HepG2 (cell line): ENCODE data around the gene HMCN1. TPM values are rescaled to one million over a fixed set of nuclear protein-coding genes. Genes with fewer than 3 reads are reported as not detected.

Experiments used
- CBX5 ChIP-seq: sonication (generic); formaldehyde crosslinking; IDR thresholded peaks from 2 replicates; pipeline ENCODE4 v1.4.0; 2020; ENCODE audit warnings: missing genetic modification reagents, borderline replicate concordance
- ELF1 ChIP-seq: sonication (generic); formaldehyde crosslinking; IDR thresholded peaks from 2 replicates; pipeline ENCODE4 v1.4.0; 2020; ENCODE audit warnings: missing genetic modification reagents
- HDAC2 ChIP-seq: sonication (generic); formaldehyde crosslinking; IDR thresholded peaks from 2 replicates; pipeline ENCODE4 v1.4.0; 2020; ENCODE audit warnings: missing genetic modification reagents
- MIER2 ChIP-seq: IDR thresholded peaks from 2 replicates; pipeline ENCODE4 v1.6.1; 2016; ENCODE audit warnings: missing biosample characterization, missing genetic modification reagents
- NR2F1 ChIP-seq, 2 experiments: fragments of 450-650 bp in 1 of 2; formaldehyde crosslinking in 1 of 2; IDR thresholded peaks; 2 replicates each; pipeline versions ENCODE4 v1.5.0 to v1.6.1; 2016 to 2020; ENCODE audit warnings: mild to moderate bottlenecking in 1 of 2, missing compliant biosample characterization in 1 of 2, missing genetic modification reagents in 1 of 2, moderate library complexity in 1 of 2
- SALL1 ChIP-seq: sonication (generic); formaldehyde crosslinking; IDR thresholded peaks from 2 replicates; pipeline ENCODE4 v1.8.0; 2022; ENCODE audit warnings: mild to moderate bottlenecking, missing genetic modification reagents
- SP5 ChIP-seq: IDR thresholded peaks from 2 replicates; pipeline ENCODE4 v1.6.1; 2016; ENCODE audit warnings: low read depth, borderline replicate concordance
- ZNF264 ChIP-seq: sonication (generic); formaldehyde crosslinking; IDR thresholded peaks from 2 replicates; pipeline ENCODE4 v1.4.0; 2020; ENCODE audit warnings: missing genetic modification reagents
- ZNF331 ChIP-seq: sonication (generic); formaldehyde crosslinking; IDR thresholded peaks from 2 replicates; pipeline ENCODE4 v1.4.0; 2020; ENCODE audit warnings: missing genetic modification reagents
- polyA plus RNA-seq, 8 experiments: library from polyadenylated mRNA; depleted of rRNA in 3 of 8; stranded (reverse) in 7 of 8; unstranded in 1 of 8; fragments of >200 nt; fragmentation: Illumina TruSeq in 4 of 8; extraction: Trizol in 4 of 8; gene quantifications; 2 replicates each; pipeline versions ENCODE4 v1.2.1 to v1.2.3, GENCODE V29; 2011 to 2016; ENCODE audit warnings: low read depth in 4 of 8, missing spikeins in 1 of 8, mixed read lengths in 1 of 8; ENCODE audit not compliant: insufficient read depth in 1 of 8
- total RNA-seq, 5 experiments: library from RNA; depleted of rRNA; stranded (reverse); fragments of >200 nt; fragmentation: Illumina TruSeq; extraction: Trizol; gene quantifications; 2 replicates each; pipeline ENCODE4 v1.2.3, GENCODE V29; 2016; ENCODE audit warnings: low read depth in 1 of 5
- TF ChIP-seq, protein P1 (sequence below): sonication (generic); formaldehyde crosslinking; conservative IDR thresholded peaks from 2 replicates; pipeline ENCODE4 v1.4.0; 2020; ENCODE audit warnings: mild to moderate bottlenecking, missing genetic modification reagents, moderate library complexity
- TF ChIP-seq, protein P2 (sequence below): IDR thresholded peaks from 2 replicates; pipeline ENCODE4 v1.6.1; 2018; ENCODE audit warnings: missing genetic modification reagents, mild to moderate bottlenecking, missing compliant biosample characterization

The HMCN1 gene
- total and polyA plus RNA-seq, 2 of the 13 experiments (the other 11 are each of a cell fraction or from before 2014, with no cell fraction given), result 0.03 TPM; not detected in 1

- TF ChIP-seq NR2F1 (CRISPR knock-in tag; IDR thresholded peaks at IDR 0.05) (peak in 1 of 2 experiments; percentile 64; a peak in 2 of 4 replicates), ZNF264 (0 out of 2 replicates have a peak, but pooled peaks have one; percentile 40), HDAC2 (peak; percentile 40; the same call in 1 of the 2 replicates), ELF1 (CRISPR knock-in tag) (peak; percentile 34; the same call in 1 of the 2 replicates), ZNF331 (CRISPR knock-in tag) (peak; percentile 62; the same call in 1 of the 2 replicates), SALL1 (CRISPR knock-in tag) (peak; percentile 44), SP5 (CRISPR knock-in tag) (peak; percentile 88), MIER2 (CRISPR knock-in tag) (0 out of 2 replicates have a peak, but pooled peaks have one; percentile 8), CBX5 (CRISPR knock-in tag) (peak; percentile 73; the same call in 1 of the 2 replicates)
- TF ChIP-seq, protein P1, sequence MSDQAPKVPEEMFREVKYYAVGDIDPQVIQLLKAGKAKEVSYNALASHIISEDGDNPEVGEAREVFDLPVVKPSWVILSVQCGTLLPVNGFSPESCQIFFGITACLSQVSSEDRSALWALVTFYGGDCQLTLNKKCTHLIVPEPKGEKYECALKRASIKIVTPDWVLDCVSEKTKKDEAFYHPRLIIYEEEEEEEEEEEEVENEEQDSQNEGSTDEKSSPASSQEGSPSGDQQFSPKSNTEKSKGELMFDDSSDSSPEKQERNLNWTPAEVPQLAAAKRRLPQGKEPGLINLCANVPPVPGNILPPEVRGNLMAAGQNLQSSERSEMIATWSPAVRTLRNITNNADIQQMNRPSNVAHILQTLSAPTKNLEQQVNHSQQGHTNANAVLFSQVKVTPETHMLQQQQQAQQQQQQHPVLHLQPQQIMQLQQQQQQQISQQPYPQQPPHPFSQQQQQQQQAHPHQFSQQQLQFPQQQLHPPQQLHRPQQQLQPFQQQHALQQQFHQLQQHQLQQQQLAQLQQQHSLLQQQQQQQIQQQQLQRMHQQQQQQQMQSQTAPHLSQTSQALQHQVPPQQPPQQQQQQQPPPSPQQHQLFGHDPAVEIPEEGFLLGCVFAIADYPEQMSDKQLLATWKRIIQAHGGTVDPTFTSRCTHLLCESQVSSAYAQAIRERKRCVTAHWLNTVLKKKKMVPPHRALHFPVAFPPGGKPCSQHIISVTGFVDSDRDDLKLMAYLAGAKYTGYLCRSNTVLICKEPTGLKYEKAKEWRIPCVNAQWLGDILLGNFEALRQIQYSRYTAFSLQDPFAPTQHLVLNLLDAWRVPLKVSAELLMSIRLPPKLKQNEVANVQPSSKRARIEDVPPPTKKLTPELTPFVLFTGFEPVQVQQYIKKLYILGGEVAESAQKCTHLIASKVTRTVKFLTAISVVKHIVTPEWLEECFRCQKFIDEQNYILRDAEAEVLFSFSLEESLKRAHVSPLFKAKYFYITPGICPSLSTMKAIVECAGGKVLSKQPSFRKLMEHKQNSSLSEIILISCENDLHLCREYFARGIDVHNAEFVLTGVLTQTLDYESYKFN (CRISPR knock-in tag), result peak; percentile 67
- TF ChIP-seq, protein P2, sequence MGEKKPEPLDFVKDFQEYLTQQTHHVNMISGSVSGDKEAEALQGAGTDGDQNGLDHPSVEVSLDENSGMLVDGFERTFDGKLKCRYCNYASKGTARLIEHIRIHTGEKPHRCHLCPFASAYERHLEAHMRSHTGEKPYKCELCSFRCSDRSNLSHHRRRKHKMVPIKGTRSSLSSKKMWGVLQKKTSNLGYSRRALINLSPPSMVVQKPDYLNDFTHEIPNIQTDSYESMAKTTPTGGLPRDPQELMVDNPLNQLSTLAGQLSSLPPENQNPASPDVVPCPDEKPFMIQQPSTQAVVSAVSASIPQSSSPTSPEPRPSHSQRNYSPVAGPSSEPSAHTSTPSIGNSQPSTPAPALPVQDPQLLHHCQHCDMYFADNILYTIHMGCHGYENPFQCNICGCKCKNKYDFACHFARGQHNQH (CRISPR knock-in tag), result peak; percentile 37; the same call in 1 of the 2 replicates
Measured at GRCh38 chr1:186162895-186163294, 428.7 kb downstream of the HMCN1 start (continued).
